Measurements from ENCODE around the gene SLC47A2. TPM values are rescaled to one million over a fixed set of nuclear protein-coding genes. Genes with fewer than 3 reads are reported as not detected.

SLC47A2 gene
- total RNA-seq, 1 donor from 2014 or later = not detected

- DNase-seq (ENCODE audit: low spot score) (peak; percentile 100), ATAC-seq (peak; percentile 80)
These were observed 67.7 kb downstream of the SLC47A2 start, which contains the start of gene ALDH3A2 for GRCh38 chr17:19648475-19649273. TSS of gene ALDH3A2 (plus strand) at chr17:19648751. CDS start at chr17:19648972, 221 bp downstream.

- DNase-seq (ENCODE audit: low spot score) = peak; percentile 71
These were observed 68.5 kb downstream of the SLC47A2 start for GRCh38 chr17:19647697-19648474.

GRCh38 chr17:19646788-19647696 is 69.3 kb downstream of the SLC47A2 start:
- ATAC-seq (no peak), DNase-seq (ENCODE audit: low spot score) (peak; percentile 74)

More at GRCh38 chr17:19647697-19648474, 68.5 kb downstream of the SLC47A2 start:
- peak; percentile 4 for ATAC-seq

GRCh38 chr17:19645734-19646201 is 70.6 kb downstream of the SLC47A2 start:
- peak; percentile 82 for DNase-seq (ENCODE audit: low spot score)
- ATAC-seq = peak; percentile 44

GRCh38 chr17:19644493-19645210 is 71.7 kb downstream of the SLC47A2 start:
- no peak for ATAC-seq
- no peak for DNase-seq (ENCODE audit: low spot score)

- DNase-seq (ENCODE audit: low spot score) (no peak), ATAC-seq (peak; percentile 54)
These were observed 74.0 kb downstream of the SLC47A2 start for GRCh38 chr17:19642373-19642893.

- ATAC-seq (peak; percentile 32), DNase-seq (ENCODE audit: low spot score) (no peak)
These were observed 74.6 kb downstream of the SLC47A2 start for GRCh38 chr17:19641687-19642372.

GRCh38 chr17:19631905-19632304 is 84.5 kb downstream of the SLC47A2 start:
- no peak for DNase-seq (ENCODE audit: low spot score)
- ATAC-seq = no peak

- ATAC-seq (no peak), DNase-seq (ENCODE audit: low spot score) (no peak)
These were observed 85.7 kb downstream of the SLC47A2 start for GRCh38 chr17:19630661-19631060.

- DNase-seq (ENCODE audit: low spot score) (no peak), ATAC-seq (no peak)
These were observed 86.3 kb downstream of the SLC47A2 start for GRCh38 chr17:19630035-19630434.

GRCh38 chr17:19629449-19629848 is 86.9 kb downstream of the SLC47A2 start:
- DNase-seq (ENCODE audit: low spot score) = no peak

More at GRCh38 chr17:19629449-19629848, 86.9 kb downstream of the SLC47A2 start:
- no peak for ATAC-seq

Other genes with a start within 250 kb of the SLC47A2 start
- gene SLC47A1, start 182.7 kb downstream of the SLC47A2 start, total RNA-seq = 101 TPM
- 154 TPM for gene ALDH3A2, start 67.8 kb downstream of the SLC47A2 start, total RNA-seq
- gene ALDH3A1, start 31.7 kb upstream of the SLC47A2 start, total RNA-seq = 1.5 TPM
- gene ULK2, start 151.4 kb upstream of the SLC47A2 start, total RNA-seq = 5.8 TPM

Measured in left lobe of liver (tissue), 2 donors.